ENCODE results near the gene TERC. TPM values are rescaled to one million over a fixed set of nuclear protein-coding genes. Genes with fewer than 3 reads are reported as not detected.

Gene TERC
- total and polyA plus RNA-seq, 10 of the 15 experiments (the other 5 are each of a cell fraction or from before 2014, with no cell fraction given) = 0.43 to 125 (median 6.2) TPM; not detected in 4

- TF ChIP-seq PML (IDR thresholded peaks at IDR 0.05; ENCODE audit: low read length) (0 out of 2 replicates have a peak, but pooled peaks have one; percentile 44), SMC3 (IDR thresholded peaks at IDR 0.05; ENCODE audit: borderline replicate concordance, low read length) (no peak), GABPA (IDR thresholded peaks at IDR 0.05; ENCODE audit: low read depth) (no peak), BCL11A (IDR thresholded peaks at IDR 0.05; ENCODE audit: low read depth, low read length) (no peak), ATF2 (IDR thresholded peaks at IDR 0.05; ENCODE audit: low read length) (no peak), CREM (IDR thresholded peaks at IDR 0.05; ENCODE audit: low read depth) (0 out of 2 replicates have a peak, but pooled peaks have one; percentile 9), BCL3 (IDR thresholded peaks at IDR 0.05; ENCODE audit: borderline replicate concordance, insufficient read depth, low read depth, low read length, poor library complexity, severe bottlenecking) (no peak), IKZF2 (IDR thresholded peaks at IDR 0.05) (peak; percentile 35 to 50; a peak in 3 of 4 replicates), MEF2A (IDR thresholded peaks at IDR 0.05; ENCODE audit: insufficient read depth, low read depth, low read length) (0 out of 2 replicates have a peak, but pooled peaks have one; percentile 4), SP1 (IDR thresholded peaks at IDR 0.05; ENCODE audit: low read depth, low read length) (no peak), SUPT20H (IDR thresholded peaks at IDR 0.05; ENCODE audit: borderline replicate concordance, control insufficient read depth, low read depth, low read length) (no peak), ZNF207 (IDR thresholded peaks at IDR 0.05; ENCODE audit: borderline replicate concordance) (peak; percentile 34; the same call in 1 of the 2 replicates), SRF (IDR thresholded peaks at IDR 0.05; ENCODE audit: low read depth in 2 of 2, low read length in 2 of 2) (peak; percentile 97 to 99), ZBED1 (IDR thresholded peaks at IDR 0.05; ENCODE audit: borderline replicate concordance) (no peak), PRDM15 (CRISPR knock-in tag; IDR thresholded peaks at IDR 0.05) (no peak), ELK1 (IDR thresholded peaks at IDR 0.05; ENCODE audit: low read depth, low read length) (peak; percentile 99), ZSCAN29 (IDR thresholded peaks at IDR 0.05) (no peak), HDAC6 (IDR thresholded peaks at IDR 0.05; ENCODE audit: unreplicated experiment) (no peak), PAX5 (IDR thresholded peaks at IDR 0.05; ENCODE audit: borderline replicate concordance, low read depth, low read length) (no peak), STAT1 (conservative IDR thresholded peaks at IDR 0.05) (0 out of 2 replicates have a peak, but pooled peaks have one; percentile 30), CTCF (IDR thresholded peaks at IDR 0.05 in 2 of 3, conservative IDR thresholded peaks at IDR 0.05 in 1 of 3; ENCODE audit: control insufficient read depth in 2 of 3, extremely low read depth in 1 of 3, insufficient read depth in 1 of 3, low read depth in 3 of 3, low read length in 3 of 3) (no peak)
Observed at GRCh38 chr3:169764312-169764881, 463 bp downstream of the TERC start (continued).

Measured in GM12878 (cell line).